GM12892 (cell line): ENCODE measurements around the gene SHISA6.

Experiments
- POLR2A ChIP-seq: IDR thresholded peaks from 2 replicates; pipeline ENCODE4 v1.6.1; 2011; ENCODE audit warnings: low read depth, low read length, control low read depth
- POLR2AphosphoS5 ChIP-seq: IDR thresholded peaks from 2 replicates; pipeline ENCODE4 v1.6.1; 2011; ENCODE audit warnings: low read depth, low read length, control low read depth

GRCh38 chr17:11554042-11554441, 313.0 kb downstream of the SHISA6 start:
- no peak for TF ChIP-seq POLR2AphosphoS5
- no peak for TF ChIP-seq POLR2A
